22Rv1 (cell line): ENCODE results near the gene SLC39A6.

ENCODE experiments used
- ZFX ChIP-seq: fragments of 450-650 bp; IDR thresholded peaks from 2 replicates; pipeline ENCODE4 v1.6.1; 2017; ENCODE audit warnings: antibody characterized with exemption, borderline replicate concordance
- TF ChIP-seq, protein P1 (sequence below): fragments of 450-650 bp; IDR thresholded peaks from 2 replicates; pipeline ENCODE4 v1.5.1; 2017; ENCODE audit warnings: mild to moderate bottlenecking

DNA sequence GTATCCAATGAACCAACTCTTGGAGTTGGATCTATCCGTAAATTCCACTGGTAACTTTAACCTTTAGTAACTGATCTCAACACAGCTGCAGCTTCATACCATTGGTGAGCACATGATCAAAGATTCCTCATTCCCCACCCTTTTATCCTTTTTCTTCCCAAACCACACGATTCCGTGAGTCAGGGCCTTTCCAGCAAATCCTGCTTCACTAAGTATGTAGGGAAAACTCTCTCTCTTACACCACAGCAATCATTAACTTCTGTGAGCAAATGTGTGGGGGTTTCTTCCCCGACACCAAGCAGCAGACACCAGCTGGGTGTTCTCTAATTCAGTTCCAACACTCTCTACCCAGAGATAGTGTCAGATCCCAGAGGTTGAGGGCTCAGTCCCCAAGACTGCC is 24.1 kb upstream of the SLC39A6 start:
- TF ChIP-seq, protein P1, sequence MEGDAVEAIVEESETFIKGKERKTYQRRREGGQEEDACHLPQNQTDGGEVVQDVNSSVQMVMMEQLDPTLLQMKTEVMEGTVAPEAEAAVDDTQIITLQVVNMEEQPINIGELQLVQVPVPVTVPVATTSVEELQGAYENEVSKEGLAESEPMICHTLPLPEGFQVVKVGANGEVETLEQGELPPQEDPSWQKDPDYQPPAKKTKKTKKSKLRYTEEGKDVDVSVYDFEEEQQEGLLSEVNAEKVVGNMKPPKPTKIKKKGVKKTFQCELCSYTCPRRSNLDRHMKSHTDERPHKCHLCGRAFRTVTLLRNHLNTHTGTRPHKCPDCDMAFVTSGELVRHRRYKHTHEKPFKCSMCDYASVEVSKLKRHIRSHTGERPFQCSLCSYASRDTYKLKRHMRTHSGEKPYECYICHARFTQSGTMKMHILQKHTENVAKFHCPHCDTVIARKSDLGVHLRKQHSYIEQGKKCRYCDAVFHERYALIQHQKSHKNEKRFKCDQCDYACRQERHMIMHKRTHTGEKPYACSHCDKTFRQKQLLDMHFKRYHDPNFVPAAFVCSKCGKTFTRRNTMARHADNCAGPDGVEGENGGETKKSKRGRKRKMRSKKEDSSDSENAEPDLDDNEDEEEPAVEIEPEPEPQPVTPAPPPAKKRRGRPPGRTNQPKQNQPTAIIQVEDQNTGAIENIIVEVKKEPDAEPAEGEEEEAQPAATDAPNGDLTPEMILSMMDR: no peak
- TF ChIP-seq ZFX: no peak
